Glutamatergic neuron (in vitro differentiated cells): Measurements from ENCODE around the gene SPDYE4. TPM values are rescaled to one million over a fixed set of nuclear protein-coding genes. Genes with fewer than 3 reads are reported as not detected.

ENCODE experiments used
- DNase-seq: peaks from one replicate; pipeline ENCODE4 v3.0.0; 2022
- H3K27ac Mint-ChIP-seq: one replicate; pipeline ENCODE4 v1.8.0; 2020; ENCODE audit warnings: mild to moderate bottlenecking, mixed read lengths, inconsistent platforms; ENCODE audit not compliant: unreplicated experiment
- H3K27me3 Mint-ChIP-seq: one replicate; pipeline ENCODE4 v1.8.0; 2020; ENCODE audit warnings: mild to moderate bottlenecking, moderate library complexity, mixed read lengths, inconsistent platforms; ENCODE audit not compliant: unreplicated experiment
- H3K36me3 Mint-ChIP-seq: one replicate; pipeline ENCODE4 v1.8.0; 2020; ENCODE audit warnings: mild to moderate bottlenecking, mixed read lengths, inconsistent platforms; ENCODE audit not compliant: unreplicated experiment
- H3K4me1 Mint-ChIP-seq: one replicate; pipeline ENCODE4 v1.8.0; 2020; ENCODE audit warnings: mild to moderate bottlenecking, low read depth, mixed read lengths, inconsistent platforms; ENCODE audit not compliant: unreplicated experiment
- H3K4me3 Mint-ChIP-seq: one replicate; pipeline ENCODE4 v1.8.0; 2020; ENCODE audit warnings: mild to moderate bottlenecking, mixed read lengths, inconsistent platforms; ENCODE audit not compliant: unreplicated experiment
- H3K9me3 Mint-ChIP-seq: one replicate; pipeline ENCODE4 v1.8.0; 2020; ENCODE audit warnings: mild to moderate bottlenecking, moderate library complexity, mixed read lengths, inconsistent platforms; ENCODE audit not compliant: unreplicated experiment
- CTCF ChIP-seq: fragments of 200-600 bp; sonication (generic); IDR thresholded peaks from one replicate; pipeline ENCODE4 v1.5.0; 2021; ENCODE audit not compliant: partially characterized antibody, unreplicated experiment
- total RNA-seq: library from RNA; stranded (reverse); fragmentation: NEBNext Ultra II Directional; extraction: Animal tissue kit (Norgen Biotek cat#: 25700); gene quantifications from one replicate; pipeline ENCODE4 v1.2.1, GENCODE V29; 2021; ENCODE audit not compliant: unreplicated experiment

Gene SPDYE4
- total RNA-seq, 1 donor from 2014 or later = not detected

- no peak for TF ChIP-seq CTCF
- H3K36me3 Mint-ChIP-seq = no peaks in the 10 kb centered on the region
- no peak for DNase-seq
- peaks cover 7% of the 10 kb centered on the region for H3K4me1 Mint-ChIP-seq
- no peaks in the 10 kb centered on the region for H3K27me3 Mint-ChIP-seq
- H3K27ac Mint-ChIP-seq = no peak overlapping the region
- no peaks in the 10 kb centered on the region for H3K9me3 Mint-ChIP-seq
- no peak overlapping the region for H3K4me3 Mint-ChIP-seq
Observed at GRCh38 chr17:8705427-8705826, 52.9 kb downstream of the SPDYE4 start.

- no peak overlapping the region for H3K4me3 Mint-ChIP-seq
- no peaks in the 10 kb centered on the region for H3K9me3 Mint-ChIP-seq
- no peak for TF ChIP-seq CTCF
- peaks cover 6% of the 10 kb centered on the region for H3K4me1 Mint-ChIP-seq
- H3K36me3 Mint-ChIP-seq = no peaks in the 10 kb centered on the region
- no peak overlapping the region for H3K27ac Mint-ChIP-seq
- DNase-seq = no peak
- peaks cover 3% of the 10 kb centered on the region for H3K27me3 Mint-ChIP-seq
Observed at GRCh38 chr17:8703001-8703400, 55.3 kb downstream of the SPDYE4 start.

- H3K27ac Mint-ChIP-seq = no peak overlapping the region
- no peaks in the 10 kb centered on the region for H3K9me3 Mint-ChIP-seq
- H3K27me3 Mint-ChIP-seq = peaks cover 3% of the 10 kb centered on the region
- no peaks in the 10 kb centered on the region for H3K36me3 Mint-ChIP-seq
- no peak for TF ChIP-seq CTCF
- H3K4me3 Mint-ChIP-seq = no peak overlapping the region
- H3K4me1 Mint-ChIP-seq = no peaks in the 10 kb centered on the region
- no peak for DNase-seq
Observed at GRCh38 chr17:8701754-8702153, 56.6 kb downstream of the SPDYE4 start.

- H3K27ac Mint-ChIP-seq = no peak overlapping the region
- TF ChIP-seq CTCF = no peak
Observed at GRCh38 chr17:8701221-8701620, 57.1 kb downstream of the SPDYE4 start.

More at GRCh38 chr17:8701221-8701620, 57.1 kb downstream of the SPDYE4 start:
- Mint-ChIP-seq H3K27me3 (peaks cover 3% of the 10 kb centered on the region), H3K4me1 (no peaks in the 10 kb centered on the region), H3K4me3 (no peak overlapping the region), H3K9me3 (no peaks in the 10 kb centered on the region), H3K36me3 (no peaks in the 10 kb centered on the region)
- DNase-seq = no peak

Other genes starting within 250 kb of the SPDYE4 start
- 218 TPM for gene MYH10, start 127.8 kb downstream of the SPDYE4 start, total RNA-seq
- not detected for gene CCDC42, start 13.7 kb downstream of the SPDYE4 start, total RNA-seq
- not detected for gene MFSD6L, start 40.8 kb upstream of the SPDYE4 start, total RNA-seq
- gene PIK3R6, start 109.1 kb upstream of the SPDYE4 start, total RNA-seq = not detected
- not detected for gene PIK3R5, start 207.2 kb upstream of the SPDYE4 start, total RNA-seq